ENCODE results near the gene DENND1A.

The DENND1A gene

GRCh38 chr9:123392802-123393201 is 537.1 kb downstream of the DENND1A start:
- no peak for DNase-seq (ENCODE audit: low spot score)
- Histone ChIP-seq H3K27ac (no peak overlapping the region), H3K4me3 (no peak overlapping the region)
- TF ChIP-seq CTCF (IDR thresholded peaks at IDR 0.05), result no peak

GRCh38 chr9:123391946-123392345 is 538.0 kb downstream of the DENND1A start:
- no peak for TF ChIP-seq CTCF (IDR thresholded peaks at IDR 0.05)
- Histone ChIP-seq H3K27ac (no peak overlapping the region), H3K4me3 (no peak overlapping the region)
- no peak for DNase-seq (ENCODE audit: low spot score)

- H3K4me3 ChIP-seq, result no peak overlapping the region
- DNase-seq (ENCODE audit: low spot score), result no peak
- H3K27ac ChIP-seq, result no peak overlapping the region
- TF ChIP-seq CTCF (IDR thresholded peaks at IDR 0.05), result no peak
Observed at GRCh38 chr9:123391233-123391632, 538.7 kb downstream of the DENND1A start.

- H3K27ac ChIP-seq, result no peak overlapping the region
- no peak overlapping the region for H3K4me3 ChIP-seq
- TF ChIP-seq CTCF (IDR thresholded peaks at IDR 0.05), result no peak
- DNase-seq (ENCODE audit: low spot score), result no peak
Observed at GRCh38 chr9:123390337-123391135, 539.4 kb downstream of the DENND1A start.

- no peak overlapping the region for H3K4me3 ChIP-seq
- no peak for DNase-seq (ENCODE audit: low spot score)
- TF ChIP-seq CTCF (IDR thresholded peaks at IDR 0.05), result no peak
Observed at GRCh38 chr9:123389698-123390097, 540.2 kb downstream of the DENND1A start.

GRCh38 chr9:123389070-123389469 is 540.9 kb downstream of the DENND1A start:
- DNase-seq (ENCODE audit: low spot score), result no peak
- no peak for TF ChIP-seq CTCF (IDR thresholded peaks at IDR 0.05)
- Histone ChIP-seq H3K4me3 (no peak overlapping the region), H3K27ac (no peak overlapping the region)

More at GRCh38 chr9:123389698-123390097, 540.2 kb downstream of the DENND1A start:
- H3K27ac ChIP-seq, result no peak overlapping the region

GRCh38 chr9:123387686-123388085 is 542.2 kb downstream of the DENND1A start:
- no peak for TF ChIP-seq CTCF (IDR thresholded peaks at IDR 0.05)
- Histone ChIP-seq H3K4me3 (no peak overlapping the region), H3K27ac (no peak overlapping the region)
- no peak for DNase-seq (ENCODE audit: low spot score)

Measured in coronary artery (tissue), 2 donors.